GM12874 (cell line): Measurements from ENCODE around the gene NPHP4.

Experiments used
- CTCF ChIP-seq: IDR thresholded peaks from 2 replicates; pipeline ENCODE4 v1.5.1; 2011; ENCODE audit warnings: low read depth, mild to moderate bottlenecking, control low read depth, low read length, moderate library complexity; ENCODE audit not compliant: insufficient read depth

The NPHP4 gene

GRCh38 chr1:5842679-5843078, 149.5 kb downstream of the NPHP4 start:
- TF ChIP-seq CTCF: no peak

- TF ChIP-seq CTCF: no peak
Measured at GRCh38 chr1:5840551-5841001, 151.6 kb downstream of the NPHP4 start.

GRCh38 chr1:5839881-5840550, 152.2 kb downstream of the NPHP4 start:
- no peak for TF ChIP-seq CTCF

- TF ChIP-seq CTCF: no peak
Measured at GRCh38 chr1:5839161-5839880, 152.9 kb downstream of the NPHP4 start.

GRCh38 chr1:5837976-5838653, 154.1 kb downstream of the NPHP4 start:
- TF ChIP-seq CTCF: no peak

GRCh38 chr1:5836776-5837440, 155.3 kb downstream of the NPHP4 start:
- TF ChIP-seq CTCF: no peak

- TF ChIP-seq CTCF: no peak
Measured at GRCh38 chr1:5835179-5835562, 157.1 kb downstream of the NPHP4 start.
